HL-60/S4 treated with retinoic acid at 250 ng/mL for 4 days and 3 days (cell line): Measurements from ENCODE around the gene RPL10.
"Not testable (repeated sequence)": the region's sequence is repeated elsewhere in the genome, so short reads cannot be mapped to it uniquely, and the experiment has no call there.

ENCODE experiments used
- in situ Hi-C: fragments of 300-500 bp; cut with MboI; formaldehyde crosslinking; loops from 2 replicates; pipeline ENCODE4 v1.7.0; 2022; ENCODE audit warnings: low sequenced_read_pairs

Gene RPL10

DNA sequence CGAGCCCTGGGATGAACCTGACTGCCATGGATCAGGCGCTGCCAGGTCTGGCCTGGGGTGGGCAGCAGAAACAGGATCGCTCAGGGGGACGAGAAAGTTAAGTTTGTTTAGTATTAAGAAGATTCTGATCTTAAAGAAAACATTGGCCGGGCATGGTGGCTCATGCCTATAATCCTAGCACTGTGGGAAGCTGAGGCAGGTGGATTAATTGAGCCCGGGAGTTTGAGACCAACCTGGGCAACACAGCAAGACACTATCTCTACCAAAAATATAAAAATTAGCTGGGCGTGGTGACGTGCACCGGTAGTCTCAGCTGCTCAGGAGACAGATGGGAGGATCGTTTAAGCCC, 23.0 kb upstream of the RPL10 start:
- in situ Hi-C loops: no loop called here

DNA sequence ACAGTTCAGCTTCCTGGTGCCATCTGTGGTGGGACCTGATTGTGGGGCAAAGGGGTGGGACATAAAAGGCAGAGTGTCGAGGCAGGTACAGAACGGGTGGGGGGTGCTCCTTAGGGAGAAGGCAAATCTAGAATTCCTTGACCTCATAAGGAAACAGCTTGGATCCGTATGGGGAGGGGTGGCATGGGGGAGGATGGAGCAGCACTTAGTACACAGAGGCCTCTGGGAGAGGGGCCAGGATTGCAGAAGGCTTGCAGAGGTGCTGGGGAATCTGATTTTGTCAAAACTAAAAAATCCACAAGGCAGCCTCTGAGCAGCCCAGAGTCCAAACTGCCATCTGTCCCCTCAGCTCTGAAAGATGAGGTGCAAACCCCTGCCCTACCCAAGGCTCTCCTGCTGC, 21.4 kb upstream of the RPL10 start:
- in situ Hi-C loops: no loop called here

DNA sequence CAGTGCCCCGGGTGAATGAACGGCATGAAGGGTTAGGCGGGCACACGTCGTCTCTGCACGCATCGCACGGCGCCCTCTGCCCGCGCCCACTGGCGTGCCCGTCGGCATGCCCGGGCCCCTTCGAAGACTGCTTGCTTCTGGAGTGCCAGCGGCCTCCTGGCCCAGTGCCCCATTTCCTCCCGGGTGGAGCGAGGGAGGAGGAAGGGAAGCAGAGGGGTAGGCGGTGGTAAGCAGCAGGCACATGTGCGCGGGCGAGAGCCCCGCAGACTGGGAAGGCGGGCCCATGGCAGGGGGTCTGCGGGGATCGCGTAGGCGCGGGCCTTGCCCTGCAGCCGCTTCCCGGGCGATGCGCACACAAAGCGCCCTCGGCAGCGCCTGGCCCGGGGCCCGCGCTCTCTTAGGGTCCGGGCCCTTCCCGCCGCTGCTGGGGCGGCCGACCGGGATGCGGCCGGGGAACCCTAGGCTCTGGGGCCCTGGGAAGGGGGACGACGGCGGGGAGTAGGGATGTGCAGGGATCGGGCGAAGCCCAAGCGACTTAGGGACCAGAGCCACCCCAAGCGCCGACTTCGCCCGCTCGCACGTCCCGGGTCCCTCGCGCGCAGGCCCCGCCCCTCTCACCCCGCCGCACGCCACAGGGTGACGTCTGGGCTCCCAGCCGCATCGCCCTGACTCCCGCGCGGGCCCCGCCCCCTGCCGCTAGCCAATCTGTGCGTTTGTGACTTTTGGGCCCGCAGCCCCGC, 19.9 kb upstream of the RPL10 start:
- in situ Hi-C loops: no loop called here

- in situ Hi-C loops: no loop called here
Observed at GRCh38 chrX:154378799-154379568, 19.2 kb upstream of the RPL10 start, which contains the start of gene EMD. Gene EMD, plus strand, starts transcription at chrX:154379295. Its CDS starts 190 bp downstream, at chrX:154379485.

DNA sequence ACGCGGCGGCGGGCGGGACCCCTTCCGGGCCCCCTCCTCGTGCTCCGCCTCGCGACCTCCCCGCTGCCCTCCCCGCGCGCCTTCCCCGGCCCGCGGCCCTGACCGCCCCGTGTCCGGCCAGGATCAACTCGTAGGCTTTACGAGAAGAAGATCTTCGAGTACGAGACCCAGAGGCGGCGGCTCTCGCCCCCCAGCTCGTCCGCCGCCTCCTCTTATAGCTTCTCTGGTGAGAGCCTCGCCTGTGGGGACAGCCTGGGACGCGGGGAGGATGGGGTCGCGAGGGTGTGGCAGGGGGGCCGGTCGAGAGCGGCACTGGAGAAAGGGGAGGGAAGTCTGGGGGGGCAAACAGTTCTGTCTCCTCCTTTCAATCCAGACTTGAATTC, 18.6 kb upstream of the RPL10 start:
- in situ Hi-C loops: no loop called here

DNA sequence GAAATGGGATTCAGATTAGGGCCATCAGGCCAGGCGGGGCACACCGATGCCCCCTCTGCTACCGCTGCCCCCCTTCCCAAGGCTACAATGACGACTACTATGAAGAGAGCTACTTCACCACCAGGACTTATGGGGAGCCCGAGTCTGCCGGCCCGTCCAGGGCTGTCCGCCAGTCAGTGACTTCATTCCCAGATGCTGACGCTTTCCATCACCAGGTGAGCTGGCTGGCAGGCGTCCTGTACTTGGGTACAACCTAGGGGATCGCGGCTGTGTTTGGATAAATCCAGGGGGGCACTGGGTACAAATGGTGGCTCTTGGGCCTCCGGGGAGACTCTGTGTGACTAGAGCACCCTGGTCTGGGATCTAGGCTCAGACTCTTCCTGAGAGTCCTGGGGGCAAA, 18.0 kb upstream of the RPL10 start:
- in situ Hi-C loops: no loop called here

- in situ Hi-C loops: no loop called here
Observed at GRCh38 chrX:154380787-154381186, 17.4 kb upstream of the RPL10 start.

- in situ Hi-C loops: no loop called here
Observed at GRCh38 chrX:154381271-154381670, 16.9 kb upstream of the RPL10 start.

DNA sequence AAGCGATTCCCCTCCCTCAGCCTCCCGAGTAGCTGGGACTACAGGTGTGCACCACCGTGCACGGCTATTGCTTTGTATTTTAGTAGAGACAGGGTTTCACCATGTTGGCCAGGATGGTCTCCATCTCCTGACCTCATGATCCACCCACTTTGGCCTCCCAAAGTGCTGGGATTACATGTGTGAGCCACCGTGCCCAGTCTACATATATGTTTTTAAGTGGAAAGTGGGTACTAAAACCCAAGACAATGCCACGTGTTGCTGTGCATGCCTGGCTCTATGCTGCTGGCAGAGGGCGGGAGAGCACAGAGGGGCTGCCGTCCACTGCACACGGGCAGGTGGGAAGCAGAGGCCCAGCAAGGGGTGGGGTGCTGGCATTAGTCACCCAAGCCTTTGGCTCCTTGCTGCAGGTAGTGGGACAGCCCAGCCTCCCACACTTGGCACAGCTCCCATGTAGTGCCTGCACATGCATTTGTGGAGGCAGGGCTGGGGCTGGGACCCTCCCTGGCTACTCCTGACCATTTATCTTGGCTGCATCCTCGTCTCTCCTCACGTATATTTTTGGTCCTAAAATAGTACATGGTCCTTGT, 15.6 kb upstream of the RPL10 start:
- in situ Hi-C loops: no loop called here

DNA sequence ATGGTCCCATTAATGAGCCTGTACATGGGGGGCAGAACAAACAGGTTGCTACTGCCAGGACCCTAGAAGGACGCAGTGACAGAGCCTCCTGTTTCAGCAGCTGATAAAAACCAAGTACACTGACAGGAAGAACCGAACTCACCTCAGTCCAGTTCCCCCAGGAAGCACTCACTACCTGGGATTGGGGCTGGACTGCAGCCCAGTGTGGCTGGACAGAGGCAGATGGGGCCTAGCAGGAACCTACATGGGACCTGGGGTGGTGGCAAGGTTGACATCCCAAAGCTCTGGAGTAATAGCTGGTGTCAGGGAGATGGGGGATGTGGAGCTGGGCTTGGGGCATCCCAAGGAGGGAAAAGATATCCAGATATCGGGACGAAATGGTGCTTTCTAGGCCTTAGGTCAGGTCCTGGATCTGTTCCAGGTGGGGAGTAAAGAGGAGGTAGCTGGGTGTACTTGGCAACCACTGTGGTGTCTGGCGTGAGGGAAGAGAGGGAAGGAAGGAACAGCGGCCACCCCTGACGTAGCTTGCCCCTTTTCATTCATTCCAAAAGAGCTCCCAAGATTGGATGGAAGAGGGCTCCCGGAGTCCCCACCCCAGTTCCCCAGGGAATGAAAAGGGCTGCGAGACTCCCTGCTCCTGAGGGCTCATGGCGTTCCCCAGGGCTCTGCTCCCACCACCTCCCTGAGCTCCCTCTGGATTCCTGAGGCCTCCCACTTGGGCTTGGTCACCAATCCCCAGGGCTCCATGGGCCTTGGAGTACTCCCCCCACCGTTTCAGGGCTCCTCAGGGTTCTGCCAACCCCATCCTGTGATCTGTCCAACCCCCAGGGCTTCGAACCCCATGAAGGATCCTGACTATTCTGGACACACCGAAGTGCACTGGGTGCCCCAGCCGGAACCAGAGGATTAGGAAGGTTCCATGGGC, 14.6 kb upstream of the RPL10 start:
- in situ Hi-C loops: no loop called here

- in situ Hi-C loops: no loop called here
Observed at GRCh38 chrX:154384284-154384892, 13.8 kb upstream of the RPL10 start.

DNA sequence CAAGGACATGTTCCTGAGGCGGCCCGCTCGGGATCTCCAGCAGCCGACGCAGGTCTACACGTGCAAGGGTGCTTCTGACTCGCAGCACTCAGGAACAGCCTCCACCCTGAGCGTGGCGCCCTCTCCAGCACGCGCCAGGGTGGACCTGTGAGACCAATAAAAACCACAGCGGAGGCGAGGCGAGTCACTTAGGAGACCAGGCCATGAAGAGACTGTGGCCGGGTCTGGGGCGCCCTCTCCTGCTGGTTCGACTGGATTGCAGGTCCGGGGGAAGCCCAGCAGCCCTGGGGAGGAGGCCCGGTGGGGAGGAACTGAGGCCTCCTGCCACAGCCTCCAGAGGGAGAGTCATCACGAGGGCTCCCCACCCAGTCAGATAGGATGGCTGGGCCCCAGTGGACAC, 10.1 kb upstream of the RPL10 start:
- in situ Hi-C loops: not testable (repeated sequence)

GRCh38 chrX:154388649-154389048, 9.5 kb upstream of the RPL10 start:
- in situ Hi-C loops: not testable (repeated sequence)

GRCh38 chrX:154389812-154390747, 8.1 kb upstream of the RPL10 start:
- in situ Hi-C loops: not testable (repeated sequence)

DNA sequence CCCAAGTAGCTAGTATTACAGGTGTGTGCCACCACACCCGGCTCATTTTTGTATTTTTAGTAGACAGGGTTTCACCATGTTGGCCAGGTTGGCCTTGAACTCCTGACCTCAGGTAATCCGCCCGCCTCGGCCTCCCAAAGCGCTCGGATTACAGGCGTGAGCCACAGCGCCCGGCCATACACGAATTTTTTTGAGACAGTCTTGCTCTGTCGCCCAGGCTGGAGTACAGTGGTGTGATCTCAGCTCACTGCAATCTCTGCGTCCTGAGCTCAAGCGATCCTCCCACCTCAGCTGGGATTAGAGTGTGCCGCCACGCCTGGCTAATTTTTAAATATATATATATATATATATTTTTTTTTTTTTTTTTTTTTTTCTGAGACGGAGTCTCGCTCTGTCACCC, 1.8 kb upstream of the RPL10 start:
- in situ Hi-C loops: not testable (repeated sequence)

DNA sequence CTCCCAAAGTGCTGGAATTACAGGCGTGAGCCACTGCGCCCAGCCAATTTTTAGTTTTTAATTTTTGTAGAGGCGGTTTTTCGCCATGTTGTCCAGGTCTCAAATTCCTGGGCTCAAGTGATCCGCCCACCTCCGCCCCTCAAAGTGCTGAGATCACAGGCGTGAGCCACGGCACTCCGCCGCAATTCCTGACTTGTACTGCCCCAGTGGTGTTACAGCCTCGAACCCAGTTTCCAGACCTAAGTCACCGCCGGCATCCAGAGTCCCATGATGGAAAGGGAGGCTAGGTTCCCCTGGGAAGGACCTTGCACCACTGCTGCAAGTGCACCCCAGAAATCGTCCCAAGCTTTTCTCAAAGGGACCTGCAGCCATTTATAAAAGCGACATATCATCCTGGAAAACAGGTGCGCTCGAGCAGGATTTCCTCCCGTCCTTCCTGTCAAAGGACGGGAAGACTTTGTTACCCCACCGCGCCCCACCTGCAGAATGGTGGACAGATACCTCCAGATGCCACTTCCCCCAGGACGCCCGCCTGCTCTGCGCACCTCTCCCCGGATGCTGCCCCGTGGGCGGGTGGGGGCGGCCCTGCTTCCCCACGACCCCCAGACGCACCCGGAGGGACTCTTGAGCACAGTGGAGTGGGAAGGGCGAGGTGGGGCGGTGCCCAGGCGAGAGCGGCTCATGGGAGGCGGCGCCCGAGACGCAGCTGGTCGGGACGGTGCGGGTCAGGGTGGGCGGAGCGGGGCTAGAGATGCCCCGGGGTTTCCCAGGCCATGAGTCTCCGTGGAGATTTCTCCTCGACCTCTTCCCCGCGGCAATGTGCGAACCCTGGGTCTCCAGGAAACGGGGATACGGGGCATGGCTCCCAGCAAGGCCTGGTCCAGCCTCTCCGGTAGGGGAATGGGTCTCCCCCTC, 947 bp upstream of the RPL10 start:
- in situ Hi-C loops: no loop called here

DNA sequence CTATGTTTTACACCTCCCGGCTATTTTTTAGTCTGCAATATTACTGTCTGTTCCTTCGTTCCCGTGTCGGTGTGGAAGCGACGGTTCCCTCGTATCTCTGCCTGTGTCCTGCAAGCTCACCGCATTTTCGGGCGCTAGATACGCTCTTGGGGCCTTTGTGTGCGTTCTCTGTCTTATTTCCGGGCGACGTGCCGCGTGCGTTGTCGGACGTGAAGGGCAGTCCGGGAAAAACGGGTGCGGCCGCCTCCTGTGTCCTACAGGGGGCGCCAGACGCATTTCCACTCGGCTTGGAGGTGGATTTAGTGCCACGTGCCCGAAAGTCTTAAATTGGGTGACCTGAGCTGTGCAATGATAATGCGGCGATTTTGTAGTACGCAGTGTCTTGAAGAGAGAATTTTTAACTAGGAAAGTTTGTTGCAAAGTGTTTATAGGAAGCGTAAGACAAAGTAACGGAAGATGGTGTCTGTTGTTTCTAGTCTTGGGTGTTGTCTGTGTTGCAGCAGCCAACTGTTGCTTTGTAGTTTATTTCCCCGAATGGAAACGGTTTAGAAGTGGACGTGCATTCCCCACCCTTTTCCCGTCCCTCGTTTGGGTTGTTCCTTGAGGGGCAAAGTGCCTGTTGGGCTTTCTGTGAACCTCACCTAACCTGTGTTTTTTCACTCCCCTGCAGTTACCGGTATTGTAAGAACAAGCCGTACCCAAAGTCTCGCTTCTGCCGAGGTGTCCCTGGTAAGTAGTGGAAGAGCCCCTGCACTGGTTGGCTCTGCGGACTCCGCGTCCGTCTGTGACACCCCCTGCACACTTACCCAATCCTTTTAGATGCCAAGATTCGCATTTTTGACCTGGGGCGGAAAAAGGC, 720 bp downstream of the RPL10 start:
- in situ Hi-C loops: no loop called here
